Measurements from ENCODE around the gene ANKRD2.
"Not testable (repeated sequence)": the region's sequence is repeated elsewhere in the genome, so short reads cannot be mapped to it uniquely, and the experiment has no call there.

Gene ANKRD2

DNA sequence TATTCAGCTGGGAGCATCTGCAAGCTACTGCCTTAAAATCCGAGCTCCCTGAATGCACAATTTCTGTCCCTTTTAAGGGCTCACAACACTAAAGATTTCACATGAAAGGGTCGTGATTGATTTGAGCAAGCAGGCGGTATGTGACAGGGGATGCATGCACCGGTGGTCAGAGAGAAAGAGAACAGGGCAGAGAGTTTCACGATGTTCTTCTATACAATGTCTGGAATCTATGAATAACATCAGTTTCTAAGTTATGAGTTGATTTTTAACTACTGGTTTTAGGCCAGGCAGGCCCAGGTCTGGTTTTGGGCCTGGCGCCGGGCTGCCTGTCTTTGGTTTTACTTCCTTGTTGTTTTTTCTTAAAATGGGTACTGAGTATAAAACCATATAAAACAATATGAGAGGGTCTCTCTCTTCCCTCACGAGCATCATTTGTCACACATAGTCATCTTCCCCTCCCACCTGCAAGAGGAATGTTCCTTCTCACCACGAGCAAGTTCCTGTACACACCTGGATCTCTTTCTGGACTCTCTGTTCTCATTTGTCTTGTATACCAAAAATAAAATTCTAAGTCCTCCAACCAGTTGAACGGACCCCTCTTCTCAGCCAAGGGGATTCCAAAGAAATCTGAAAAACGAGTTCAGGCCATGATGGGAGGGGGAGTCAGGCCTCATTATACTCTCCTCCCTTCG lies 11.0 kb upstream of the ANKRD2 start:
- not testable (repeated sequence) for H3K4me3 ChIP-seq (ENCODE audit: low read depth in 1 of 2, low read length in 1 of 2); H3K27me3 ChIP-seq; H3K4me1 ChIP-seq (ENCODE audit: control insufficient read depth in 1 of 2, insufficient read depth in 1 of 2, low read depth in 1 of 2, low read length in 1 of 2); H3K9me3 ChIP-seq; H3K36me3 ChIP-seq; H3K27ac ChIP-seq

- H3K9me3 ChIP-seq; H3K36me3 ChIP-seq; H3K27ac ChIP-seq; H3K27me3 ChIP-seq; H3K4me3 ChIP-seq (ENCODE audit: low read depth in 1 of 2, low read length in 1 of 2); H3K4me1 ChIP-seq (ENCODE audit: control insufficient read depth in 1 of 2, insufficient read depth in 1 of 2, low read depth in 1 of 2, low read length in 1 of 2): not testable (repeated sequence)
Measured at GRCh38 chr10:97562329-97562728, 10.2 kb upstream of the ANKRD2 start.

DNA sequence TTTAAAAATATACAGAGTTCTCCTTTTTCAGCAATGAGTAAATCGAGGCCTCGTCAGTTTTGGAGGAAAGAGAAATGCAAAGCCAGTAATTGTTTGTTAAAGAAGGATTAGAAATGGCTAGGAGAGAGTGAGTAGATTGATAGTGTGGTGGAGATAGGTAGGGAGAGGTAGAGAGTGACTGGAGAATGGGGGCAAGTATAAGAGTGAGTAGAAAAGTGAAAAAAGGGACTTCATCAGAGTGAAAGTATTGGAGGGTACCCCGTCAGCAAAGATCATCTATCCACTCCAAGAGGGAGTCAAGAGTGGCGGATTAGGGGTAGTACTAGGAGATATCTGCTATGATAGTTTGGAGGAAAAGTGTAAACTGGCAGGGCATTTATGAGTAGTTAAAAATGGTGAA lies 9.2 kb upstream of the ANKRD2 start:
- Histone ChIP-seq H3K27me3 (no peaks in the 10 kb centered on the region), H3K27ac (no peak overlapping the region), H3K4me1 (ENCODE audit: control insufficient read depth in 1 of 2, insufficient read depth in 1 of 2, low read depth in 1 of 2, low read length in 1 of 2) (peaks cover 0 to 5% of the 10 kb centered on the region in 2 experiments), H3K9me3 (no peaks in the 10 kb centered on the region), H3K4me3 (ENCODE audit: low read depth in 1 of 2, low read length in 1 of 2) (no peak overlapping the region), H3K36me3 (peaks cover 8% of the 10 kb centered on the region)
- TF ChIP-seq, protein P1, sequence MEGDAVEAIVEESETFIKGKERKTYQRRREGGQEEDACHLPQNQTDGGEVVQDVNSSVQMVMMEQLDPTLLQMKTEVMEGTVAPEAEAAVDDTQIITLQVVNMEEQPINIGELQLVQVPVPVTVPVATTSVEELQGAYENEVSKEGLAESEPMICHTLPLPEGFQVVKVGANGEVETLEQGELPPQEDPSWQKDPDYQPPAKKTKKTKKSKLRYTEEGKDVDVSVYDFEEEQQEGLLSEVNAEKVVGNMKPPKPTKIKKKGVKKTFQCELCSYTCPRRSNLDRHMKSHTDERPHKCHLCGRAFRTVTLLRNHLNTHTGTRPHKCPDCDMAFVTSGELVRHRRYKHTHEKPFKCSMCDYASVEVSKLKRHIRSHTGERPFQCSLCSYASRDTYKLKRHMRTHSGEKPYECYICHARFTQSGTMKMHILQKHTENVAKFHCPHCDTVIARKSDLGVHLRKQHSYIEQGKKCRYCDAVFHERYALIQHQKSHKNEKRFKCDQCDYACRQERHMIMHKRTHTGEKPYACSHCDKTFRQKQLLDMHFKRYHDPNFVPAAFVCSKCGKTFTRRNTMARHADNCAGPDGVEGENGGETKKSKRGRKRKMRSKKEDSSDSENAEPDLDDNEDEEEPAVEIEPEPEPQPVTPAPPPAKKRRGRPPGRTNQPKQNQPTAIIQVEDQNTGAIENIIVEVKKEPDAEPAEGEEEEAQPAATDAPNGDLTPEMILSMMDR (IDR thresholded peaks at IDR 0.05), result no peak

- Histone ChIP-seq H3K27me3 (no peaks in the 10 kb centered on the region), H3K9me3 (no peaks in the 10 kb centered on the region), H3K4me3 (ENCODE audit: low read depth in 1 of 2, low read length in 1 of 2) (no peak overlapping the region), H3K36me3 (peaks cover 23% of the 10 kb centered on the region), H3K4me1 (ENCODE audit: control insufficient read depth in 1 of 2, insufficient read depth in 1 of 2, low read depth in 1 of 2, low read length in 1 of 2) (peaks cover 0 to 5% of the 10 kb centered on the region in 2 experiments), H3K27ac (no peak overlapping the region)
- TF ChIP-seq, protein P1 (IDR thresholded peaks at IDR 0.05), result no peak
Measured at GRCh38 chr10:97564776-97565175, 7.8 kb upstream of the ANKRD2 start.

- no peak overlapping the region for H3K27ac ChIP-seq
Measured at GRCh38 chr10:97566336-97566996, 6.1 kb upstream of the ANKRD2 start.

DNA sequence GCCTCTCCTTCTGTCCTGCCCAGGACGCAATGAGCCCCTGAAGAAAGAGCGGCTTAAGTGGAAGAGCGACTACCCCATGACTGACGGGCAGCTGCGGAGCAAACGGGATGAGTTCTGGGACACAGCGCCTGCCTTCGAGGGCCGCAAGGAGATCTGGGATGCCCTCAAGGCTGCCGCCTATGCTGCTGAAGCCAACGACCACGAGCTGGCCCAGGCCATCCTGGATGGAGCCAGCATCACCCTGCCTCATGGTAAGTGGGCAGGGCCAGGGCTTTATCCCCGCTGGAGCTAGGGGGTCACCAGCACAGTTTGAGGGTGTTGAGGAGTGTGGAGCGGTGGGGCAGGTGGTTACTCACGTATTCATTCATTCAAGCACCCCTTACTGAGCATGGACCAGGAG lies 4.7 kb upstream of the ANKRD2 start:
- H3K27me3 ChIP-seq, result no peaks in the 10 kb centered on the region
- TF ChIP-seq, protein P1 (IDR thresholded peaks at IDR 0.05), result no peak
- H3K27ac ChIP-seq, result no peak overlapping the region
- peaks cover 52% of the 10 kb centered on the region for H3K36me3 ChIP-seq
- no peaks in the 10 kb centered on the region for H3K4me1 ChIP-seq (ENCODE audit: control insufficient read depth in 1 of 2, insufficient read depth in 1 of 2, low read depth in 1 of 2, low read length in 1 of 2)
- H3K4me3 ChIP-seq (ENCODE audit: low read depth in 1 of 2, low read length in 1 of 2), result no peak overlapping the region
- no peaks in the 10 kb centered on the region for H3K9me3 ChIP-seq

More at GRCh38 chr10:97566336-97566996, 6.1 kb upstream of the ANKRD2 start:
- peaks cover 40% of the 10 kb centered on the region for H3K36me3 ChIP-seq
- H3K4me3 ChIP-seq (ENCODE audit: low read depth in 1 of 2, low read length in 1 of 2), result no peak overlapping the region
- H3K9me3 ChIP-seq, result no peaks in the 10 kb centered on the region
- TF ChIP-seq, protein P1 (IDR thresholded peaks at IDR 0.05), result no peak
- H3K4me1 ChIP-seq (ENCODE audit: control insufficient read depth in 1 of 2, insufficient read depth in 1 of 2, low read depth in 1 of 2, low read length in 1 of 2), result peaks cover 0 to 5% of the 10 kb centered on the region in 2 experiments
- no peaks in the 10 kb centered on the region for H3K27me3 ChIP-seq

All from neutrophil (primary cell).